Hepatocyte (in vitro differentiated cells): ENCODE data around the gene NAV2. TPM values are rescaled to one million over a fixed set of nuclear protein-coding genes. Genes with fewer than 3 reads are reported as not detected.

Source experiments
- DNase-seq: peaks from one replicate; pipeline ENCODE4 v3.0.0-alpha.2; 2016; ENCODE audit warnings: low spot score
- H2AFZ ChIP-seq: fragments of 200-600 bp; sonication (generic); 2 replicates; pipeline ENCODE4 v1.6.0; 2016; ENCODE audit warnings: antibody characterized with exemption, mild to moderate bottlenecking
- H3K27ac ChIP-seq: fragments of 200-600 bp; sonication (generic); 2 replicates; pipeline ENCODE4 v1.5.1; 2016; ENCODE audit warnings: mild to moderate bottlenecking
- H3K27me3 ChIP-seq: fragments of 200-600 bp; sonication (generic); 2 replicates; pipeline ENCODE4 v1.6.1; 2016
- H3K36me3 ChIP-seq: fragments of 200-600 bp; sonication (generic); replicated peaks from 2 replicates; pipeline ENCODE4 v1.5.1; 2016; ENCODE audit warnings: low read depth; ENCODE audit not compliant: insufficient read depth
- H3K4me1 ChIP-seq: fragments of 200-600 bp; sonication (generic); 2 replicates; pipeline ENCODE4 v1.5.1; 2016; ENCODE audit warnings: mild to moderate bottlenecking, moderate library complexity; ENCODE audit not compliant: insufficient read depth
- H3K4me2 ChIP-seq: fragments of 200-600 bp; sonication (generic); 2 replicates; pipeline ENCODE4 v1.6.0; 2016
- H3K4me3 ChIP-seq: fragments of 200-600 bp; sonication (generic); 2 replicates; pipeline ENCODE4 v1.5.1; 2016; ENCODE audit warnings: mild to moderate bottlenecking
- H3K79me2 ChIP-seq: fragments of 200-600 bp; sonication (generic); 2 replicates; pipeline ENCODE4 v1.6.0; 2017; ENCODE audit warnings: mild to moderate bottlenecking
- H3K9me2 ChIP-seq: fragments of 200-600 bp; sonication (generic); replicated peaks from 2 replicates; pipeline ENCODE4 v1.6.0; 2017; ENCODE audit warnings: mild to moderate bottlenecking; ENCODE audit not compliant: insufficient read depth
- H3K9me3 ChIP-seq: fragments of 200-600 bp; sonication (generic); 2 replicates; pipeline ENCODE4 v1.5.1; 2016; ENCODE audit warnings: low read depth, mild to moderate bottlenecking
- H4K20me1 ChIP-seq: fragments of 200-600 bp; sonication (generic); 2 replicates; pipeline ENCODE4 v1.6.0; 2016; ENCODE audit warnings: mild to moderate bottlenecking; ENCODE audit not compliant: insufficient read depth, poor library complexity, severe bottlenecking
- CTCF ChIP-seq: fragments of 200-600 bp; sonication (generic); IDR thresholded peaks from 2 replicates; pipeline ENCODE4 v1.5.1; 2016; ENCODE audit warnings: antibody characterized with exemption, mild to moderate bottlenecking; ENCODE audit not compliant: poor library complexity
- EZH2 ChIP-seq: fragments of 200-600 bp; sonication (generic); IDR thresholded peaks from 2 replicates; pipeline ENCODE4 v1.6.1; 2016; ENCODE audit warnings: antibody characterized with exemption, mild to moderate bottlenecking, borderline replicate concordance
- EZH2phosphoT487 ChIP-seq: fragments of 200-600 bp; sonication (generic); IDR thresholded peaks from one replicate; pipeline ENCODE4 v1.6.1; 2018; ENCODE audit warnings: antibody characterized with exemption, mild to moderate bottlenecking, low read depth, moderate library complexity; ENCODE audit not compliant: unreplicated experiment, severe bottlenecking
- WGBS: methylation state at CpG from one replicate; pipeline ENCODE4 v1.1.6; 2016; ENCODE audit warnings: low lambda C conversion rate; ENCODE audit errors: missing lambda C conversion rate; 5-methylcytosine and 5-hydroxymethylcytosine counted together
- polyA plus RNA-seq: library from polyadenylated mRNA; unstranded; fragments of >200 nt; fragmentation: Nextera tagmentation; extraction: Ambion mirVana; gene quantifications from 2 replicates; pipeline ENCODE4 v1.2.1, GENCODE V29; 2016
- total RNA-seq: library from RNA; depleted of rRNA; stranded (reverse); fragments of >200 nt; gene quantifications from 2 replicates; pipeline ENCODE4 v1.2.3, GENCODE V29; 2014

NAV2 gene
- total and polyA plus RNA-seq, 2 experiments from 2014 or later = 23.7 to 30.8 TPM

- peak overlapping the region; percentile 95 for H3K27ac ChIP-seq
- H3K9me2 ChIP-seq = no peaks in the 10 kb centered on the region
- H4K20me1 ChIP-seq = no peaks in the 10 kb centered on the region
- TF ChIP-seq EZH2phosphoT487 (no peak), CTCF (no peak), EZH2 (no peak)
- H3K79me2 ChIP-seq = peaks cover 9% of the 10 kb centered on the region
- no peaks in the 10 kb centered on the region for H3K36me3 ChIP-seq
- peaks cover 69% of the 10 kb centered on the region for H3K4me1 ChIP-seq
- DNase-seq = no peak
- no peaks in the 10 kb centered on the region for H3K9me3 ChIP-seq
- no peak overlapping the region for H3K4me2 ChIP-seq
- no peaks in the 10 kb centered on the region for H3K27me3 ChIP-seq
- 91% methylated on average over 9 of the region's 9 CpGs for WGBS
- no peak overlapping the region for H3K4me3 ChIP-seq
- H2AFZ ChIP-seq = no peak overlapping the region
These were observed 265.3 kb downstream of the NAV2 start for GRCh38 chr11:19977941-19978340.

- Histone ChIP-seq H3K79me2 (peaks cover 9% of the 10 kb centered on the region), H3K4me1 (peaks cover 61% of the 10 kb centered on the region)
- WGBS = 64% methylated on average over 8 of the region's 8 CpGs
These were observed 266.3 kb downstream of the NAV2 start for GRCh38 chr11:19978668-19979518.

GRCh38 chr11:19979519-19979845, 266.8 kb downstream of the NAV2 start:
- Histone ChIP-seq H3K4me3 (no peak overlapping the region), H3K36me3 (no peaks in the 10 kb centered on the region), H3K4me2 (peak overlapping the region; percentile 36), H4K20me1 (no peaks in the 10 kb centered on the region), H3K27ac (peak overlapping the region; percentile 95), H3K79me2 (peaks cover 9% of the 10 kb centered on the region), H3K27me3 (no peaks in the 10 kb centered on the region), H3K9me3 (no peaks in the 10 kb centered on the region), H2AFZ (no peak overlapping the region), H3K9me2 (no peaks in the 10 kb centered on the region), H3K4me1 (peaks cover 61% of the 10 kb centered on the region)
- DNase-seq = no peak
- no peak for TF ChIP-seq CTCF
- TF ChIP-seq EZH2 = no peak
- no peak for TF ChIP-seq EZH2phosphoT487
- 96% methylated on average over 5 of the region's 5 CpGs for WGBS

More at GRCh38 chr11:19978668-19979518, 266.3 kb downstream of the NAV2 start:
- H3K9me3 ChIP-seq = no peaks in the 10 kb centered on the region
- TF ChIP-seq CTCF (no peak), EZH2phosphoT487 (no peak)
- peak; percentile 72 for DNase-seq
- peak overlapping the region; percentile 95 for H3K27ac ChIP-seq
- H3K36me3 ChIP-seq = no peaks in the 10 kb centered on the region
- H3K9me2 ChIP-seq = no peaks in the 10 kb centered on the region
- no peak overlapping the region for H2AFZ ChIP-seq
- H3K4me2 ChIP-seq = peak overlapping the region; percentile 36
- no peaks in the 10 kb centered on the region for H4K20me1 ChIP-seq
- H3K27me3 ChIP-seq = no peaks in the 10 kb centered on the region
- H3K4me3 ChIP-seq = no peak overlapping the region
